PFSK-1 (cell line): ENCODE results near the gene CORT.

Experiments used
- FOXP2 ChIP-seq: optimal IDR thresholded peaks from 2 replicates; pipeline ENCODE3; 2011; ENCODE audit warnings: borderline replicate concordance, control low read depth, inconsistent platforms; ENCODE audit not compliant: insufficient read depth; ENCODE audit errors: extremely low read length, extremely low read depth
- POLR2AphosphoS5 ChIP-seq: IDR thresholded peaks from 2 replicates; pipeline ENCODE4 v1.6.1; 2012; ENCODE audit warnings: low read depth, mild to moderate bottlenecking, control low read depth, low read length, moderate library complexity
- REST ChIP-seq, 2 experiments: IDR thresholded peaks; 2 replicates each; pipeline versions ENCODE4 v1.6.1 to v1.8.0; 2011 to 2012; ENCODE audit warnings: low read depth in 2 of 2, low read length in 2 of 2, control low read depth in 1 of 2, inconsistent platforms in 1 of 2, mild to moderate bottlenecking in 1 of 2, moderate library complexity in 1 of 2; ENCODE audit not compliant: insufficient read depth in 1 of 2
- SIN3A ChIP-seq: IDR thresholded peaks from 2 replicates; pipeline ENCODE4 v1.6.1; 2012; ENCODE audit warnings: mild to moderate bottlenecking, low read length, moderate library complexity, borderline replicate concordance; ENCODE audit not compliant: insufficient read depth
- TAF1 ChIP-seq: IDR thresholded peaks from 2 replicates; pipeline ENCODE4 v1.6.1; 2012; ENCODE audit warnings: low read length, control low read depth, borderline replicate concordance; ENCODE audit not compliant: insufficient read depth

CORT gene

DNA sequence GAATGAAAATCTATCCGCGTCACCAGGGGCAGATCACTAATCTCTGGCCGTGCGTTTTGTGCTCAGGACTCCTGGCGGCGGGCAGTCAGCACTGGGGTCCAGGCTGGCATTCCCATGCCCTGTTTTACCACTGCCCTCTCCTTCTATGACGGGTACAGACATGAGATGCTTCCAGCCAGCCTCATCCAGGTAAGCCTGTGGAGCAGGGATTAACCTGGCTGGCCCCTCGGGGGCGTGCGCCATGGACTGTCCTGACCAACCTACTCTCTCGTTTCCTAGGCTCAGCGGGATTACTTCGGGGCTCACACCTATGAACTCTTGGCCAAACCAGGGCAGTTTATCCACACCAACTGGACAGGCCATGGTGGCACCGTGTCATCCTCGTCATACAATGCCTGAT is 30.5 kb upstream of the CORT start:
- no peak for TF ChIP-seq TAF1
- no peak for TF ChIP-seq REST (IDR thresholded peaks at IDR 0.05; ENCODE audit: insufficient read depth in 1 of 2, low read depth in 2 of 2, low read length in 2 of 2)
- no peak for TF ChIP-seq FOXP2
- TF ChIP-seq SIN3A: no peak

GRCh38 chr1:10421637-10422036 is 28.2 kb upstream of the CORT start:
- no peak for TF ChIP-seq REST (IDR thresholded peaks at IDR 0.05; ENCODE audit: insufficient read depth in 1 of 2, low read depth in 2 of 2, low read length in 2 of 2)
- TF ChIP-seq TAF1: no peak
- no peak for TF ChIP-seq SIN3A
- TF ChIP-seq FOXP2: no peak
- TF ChIP-seq POLR2AphosphoS5: no peak

DNA sequence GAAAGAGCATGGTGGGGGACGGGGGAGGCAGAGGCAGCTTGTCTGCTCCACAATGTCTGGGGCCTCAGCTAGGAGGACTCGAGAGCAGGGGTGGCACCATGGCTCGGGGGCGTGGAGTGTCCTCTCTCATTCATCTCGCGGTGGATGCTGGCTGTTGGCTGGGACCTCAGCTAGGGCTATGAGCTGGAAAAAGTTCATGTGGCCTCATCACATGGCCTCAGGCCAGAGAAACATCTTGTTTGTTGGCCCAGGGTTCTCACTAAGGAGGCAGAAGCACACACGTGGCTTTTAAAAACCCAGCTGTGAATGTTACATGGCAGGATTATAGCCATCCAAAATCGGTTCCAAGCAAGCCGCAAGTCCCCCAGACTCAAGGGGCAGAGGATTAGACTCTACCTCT is 25.8 kb upstream of the CORT start:
- TF ChIP-seq SIN3A: no peak
- TF ChIP-seq TAF1: no peak
- no peak for TF ChIP-seq FOXP2
- no peak for TF ChIP-seq POLR2AphosphoS5
- TF ChIP-seq REST (IDR thresholded peaks at IDR 0.05; ENCODE audit: insufficient read depth in 1 of 2, low read depth in 2 of 2, low read length in 2 of 2): no peak

DNA sequence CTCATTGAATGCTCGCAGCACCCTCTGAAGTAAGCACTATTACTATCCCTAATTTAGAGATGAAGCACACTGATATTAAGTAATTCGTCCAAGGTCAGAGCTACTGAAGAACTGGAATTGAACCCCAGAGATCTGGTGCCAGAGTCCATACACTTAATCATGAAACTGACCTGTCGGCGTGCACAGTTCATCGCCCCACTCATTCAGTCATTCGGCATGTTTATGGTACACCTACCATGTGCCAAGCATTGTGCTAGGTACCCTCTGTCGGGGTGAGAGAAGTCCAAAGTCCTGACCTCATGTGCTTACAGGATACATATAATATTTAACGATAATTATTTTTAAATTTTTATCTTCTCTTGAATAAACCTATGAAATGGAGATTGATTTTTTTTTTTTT is 25.2 kb upstream of the CORT start:
- TF ChIP-seq FOXP2 (no peak), POLR2AphosphoS5 (no peak), SIN3A (no peak), REST (IDR thresholded peaks at IDR 0.05; ENCODE audit: insufficient read depth in 1 of 2, low read depth in 2 of 2, low read length in 2 of 2) (no peak), TAF1 (no peak)

DNA sequence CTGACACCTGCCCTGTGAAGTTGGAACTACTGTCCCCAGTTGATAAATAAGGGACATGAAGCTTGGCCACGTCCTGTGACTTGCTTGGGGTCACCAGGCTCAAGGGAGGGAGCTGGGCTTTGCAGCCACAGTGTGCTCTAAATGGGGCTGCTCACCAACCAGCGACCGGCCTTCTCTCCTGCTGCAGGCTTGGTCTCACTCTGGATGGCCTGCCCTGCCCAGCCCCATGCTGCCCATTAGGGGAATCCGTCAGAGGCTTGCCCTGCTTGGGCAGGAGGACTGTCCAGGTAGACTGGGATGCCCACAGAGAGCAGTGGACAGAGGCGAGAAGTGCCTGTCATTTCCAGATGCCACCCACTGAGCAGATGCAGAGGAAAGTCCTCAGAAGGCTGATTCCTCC is 20.8 kb upstream of the CORT start:
- no peak for TF ChIP-seq SIN3A
- TF ChIP-seq FOXP2: no peak
- TF ChIP-seq POLR2AphosphoS5: no peak
- TF ChIP-seq TAF1: no peak
- TF ChIP-seq REST (IDR thresholded peaks at IDR 0.05; ENCODE audit: insufficient read depth in 1 of 2, low read depth in 2 of 2, low read length in 2 of 2): no peak
